Measurements from ENCODE around the gene SGO1.

Gene SGO1

DNA sequence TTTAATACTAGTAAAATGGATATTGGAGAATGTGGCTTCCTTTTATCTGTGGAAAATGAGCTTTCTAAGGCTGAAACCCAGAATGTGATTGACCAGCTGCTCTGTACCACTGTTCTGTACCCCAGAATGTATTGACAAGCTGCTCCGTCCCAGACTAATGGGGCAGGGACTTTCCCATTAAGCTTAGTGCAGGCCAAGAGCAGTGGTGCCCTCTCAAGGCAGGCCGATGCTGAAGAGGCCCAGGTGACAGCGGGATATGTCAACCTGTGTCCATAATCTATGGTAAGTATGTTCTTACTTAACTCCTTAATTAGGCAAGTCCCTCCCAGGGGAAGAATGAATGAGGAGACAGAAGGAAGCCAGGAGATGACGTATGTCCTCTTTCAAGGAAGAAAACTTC is 31.1 kb downstream of the SGO1 start:
- DNase-seq (ENCODE audit: low read depth): no peak

DNA sequence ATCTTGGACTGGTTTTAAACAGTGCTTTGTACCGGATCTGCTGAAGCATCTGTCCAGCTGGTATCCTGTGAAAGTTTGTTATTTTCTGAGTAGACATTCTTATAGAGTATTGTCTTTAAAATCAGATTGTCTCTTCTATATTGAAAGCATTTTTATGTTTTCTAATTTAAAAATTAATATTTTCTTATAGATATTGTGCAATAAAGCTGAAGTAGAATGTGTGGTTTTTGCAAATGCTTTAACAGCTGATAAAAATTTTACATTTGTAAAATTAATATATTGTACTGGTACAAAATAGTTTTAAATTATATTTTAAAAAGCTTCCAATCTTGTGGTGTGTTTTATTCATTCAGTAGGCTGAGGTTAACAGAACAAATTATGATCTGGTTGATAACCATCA is 31.9 kb downstream of the SGO1 start:
- DNase-seq (ENCODE audit: low read depth): no peak

DNA sequence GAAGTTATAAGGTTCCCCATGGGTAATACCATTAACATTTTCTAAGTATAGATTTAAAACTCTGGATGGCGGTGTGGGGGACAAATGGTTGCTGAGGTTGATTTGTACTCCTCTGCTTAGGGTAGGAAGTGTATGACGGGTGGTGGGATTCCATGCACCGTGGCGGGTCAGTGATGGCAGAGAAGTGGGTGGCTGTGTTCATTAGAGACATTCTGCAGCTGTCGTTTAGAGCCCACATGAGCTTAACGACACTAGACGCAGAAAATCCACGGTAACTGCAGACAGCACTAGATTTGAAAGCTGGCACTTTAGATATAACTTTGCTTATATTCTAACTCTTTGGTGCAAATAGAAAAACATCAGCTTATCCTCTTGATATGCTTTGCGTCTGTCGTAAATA is 37.5 kb downstream of the SGO1 start:
- no peak for DNase-seq (ENCODE audit: low read depth)

GRCh38 chr3:20147361-20147760 is 38.6 kb downstream of the SGO1 start:
- DNase-seq (ENCODE audit: low read depth): no peak

- no peak for DNase-seq (ENCODE audit: low read depth)
Observed at GRCh38 chr3:20146301-20146700, 39.7 kb downstream of the SGO1 start.

DNA sequence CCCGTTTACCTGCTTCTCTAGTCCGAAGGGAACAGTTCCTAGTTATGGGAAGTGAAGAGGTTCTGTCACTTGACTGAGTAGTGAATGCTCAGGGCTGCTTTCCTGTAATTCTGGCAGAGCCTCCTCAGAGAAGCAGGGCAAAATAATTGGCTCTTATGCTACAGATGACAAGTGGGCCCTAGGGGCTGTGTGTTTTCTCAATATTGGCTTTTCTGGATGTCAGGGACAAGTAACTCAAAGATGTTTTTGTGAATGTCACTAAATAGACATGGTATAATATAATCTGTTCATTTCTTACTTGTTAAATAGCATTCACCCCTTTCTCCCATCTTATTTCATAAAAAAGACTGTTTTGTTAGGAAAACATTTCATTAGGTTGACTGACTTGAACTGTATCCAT is 40.1 kb downstream of the SGO1 start:
- DNase-seq (ENCODE audit: low read depth): no peak

GRCh38 chr3:20143519-20143918 is 42.5 kb downstream of the SGO1 start:
- DNase-seq (ENCODE audit: low read depth): no peak

DNA sequence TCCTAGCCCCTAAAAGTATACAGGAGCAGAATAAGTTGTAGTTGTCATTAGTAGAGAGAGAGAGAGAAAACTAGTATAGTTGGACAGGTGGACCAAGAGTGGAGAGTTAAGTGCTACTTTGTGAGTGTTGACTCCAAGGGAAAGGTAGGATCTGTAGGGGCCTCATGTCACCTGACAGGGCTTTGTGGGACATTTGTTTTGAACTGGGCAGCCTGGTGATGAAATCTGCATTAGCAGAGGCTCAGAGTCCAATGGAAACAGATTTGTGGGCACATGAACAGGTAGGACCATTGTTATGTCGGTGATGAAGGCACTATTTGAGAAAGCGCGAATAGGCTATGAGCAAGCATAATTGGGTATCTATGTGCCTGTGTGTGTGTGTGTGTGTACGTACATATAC is 43.5 kb downstream of the SGO1 start:
- DNase-seq (ENCODE audit: low read depth): no peak

DNA sequence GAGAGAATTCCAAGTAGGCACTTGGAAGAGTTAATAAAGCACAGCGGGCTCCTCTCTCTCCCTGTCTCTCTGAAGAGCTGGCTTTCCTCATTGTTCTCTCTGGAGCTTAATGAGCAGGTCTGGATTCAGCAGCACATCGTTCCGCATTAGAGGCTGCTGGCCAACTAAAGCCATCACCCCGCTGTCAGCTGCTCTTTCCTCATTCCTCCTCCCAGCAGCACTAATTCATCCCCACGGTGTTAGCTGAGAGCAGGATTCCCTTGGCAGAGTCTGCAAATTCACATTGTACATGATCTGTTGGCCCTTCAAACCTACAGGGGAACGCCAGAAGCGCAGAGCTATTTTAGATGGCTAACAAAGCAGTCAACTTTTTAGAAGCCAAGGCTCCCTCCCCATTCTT is 44.2 kb downstream of the SGO1 start:
- peak; percentile 24 for DNase-seq (ENCODE audit: low read depth)

DNA sequence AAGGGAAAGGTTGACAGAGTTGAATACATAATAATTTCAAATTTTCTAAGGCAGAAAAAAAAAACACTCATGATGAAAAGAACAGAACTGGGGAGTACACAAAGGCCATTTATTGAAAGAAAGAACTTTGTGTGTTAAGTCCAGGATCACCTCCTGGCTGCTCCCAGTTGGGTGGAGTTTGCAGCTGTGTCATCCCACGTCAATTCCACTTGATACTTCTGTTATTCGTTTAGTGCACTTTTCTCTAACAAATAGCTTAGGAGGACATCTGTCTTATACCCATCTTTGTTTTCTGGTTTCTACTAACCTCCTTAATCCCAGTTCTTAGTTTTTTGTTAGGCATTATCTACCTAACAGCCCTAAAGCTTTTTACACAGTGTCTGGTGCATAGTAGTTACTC is 44.7 kb downstream of the SGO1 start:
- no peak for DNase-seq (ENCODE audit: low read depth)

- no peak for DNase-seq (ENCODE audit: low read depth)
Observed at GRCh38 chr3:20140881-20141280, 45.1 kb downstream of the SGO1 start.

GRCh38 chr3:20137647-20138046 is 48.4 kb downstream of the SGO1 start:
- no peak for DNase-seq (ENCODE audit: low read depth)

GRCh38 chr3:20136231-20136630 is 49.8 kb downstream of the SGO1 start:
- no peak for DNase-seq (ENCODE audit: low read depth)

- DNase-seq (ENCODE audit: low read depth): no peak
Observed at GRCh38 chr3:20130106-20130505, 55.9 kb downstream of the SGO1 start.

GRCh38 chr3:20128358-20128757 is 57.6 kb downstream of the SGO1 start:
- DNase-seq (ENCODE audit: low read depth): no peak

DNA sequence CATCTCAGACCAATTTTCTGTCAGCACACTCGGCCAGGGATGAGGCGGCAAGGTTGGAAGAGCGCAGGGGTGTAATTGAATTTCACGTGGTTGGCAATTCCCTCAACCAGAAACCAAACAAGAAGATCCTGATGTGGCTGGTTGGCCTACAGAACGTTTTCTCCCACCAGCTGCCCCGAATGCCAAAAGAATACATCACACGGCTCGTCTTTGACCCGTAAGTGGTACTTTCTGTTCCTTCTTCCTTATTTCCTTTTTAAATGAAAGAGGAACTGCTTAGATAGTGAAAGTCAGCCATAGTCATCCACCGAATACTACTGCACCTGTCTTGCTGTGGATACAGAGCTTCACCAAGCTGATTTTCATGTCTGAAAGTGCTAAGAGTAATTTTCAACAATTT is 60.1 kb downstream of the SGO1 start:
- no peak for DNase-seq (ENCODE audit: low read depth)

GRCh38 chr3:20125289-20125688 is 60.7 kb downstream of the SGO1 start:
- DNase-seq (ENCODE audit: low read depth): no peak

- no peak for DNase-seq (ENCODE audit: low read depth)
Observed at GRCh38 chr3:20123131-20123652, 62.8 kb downstream of the SGO1 start.

DNA sequence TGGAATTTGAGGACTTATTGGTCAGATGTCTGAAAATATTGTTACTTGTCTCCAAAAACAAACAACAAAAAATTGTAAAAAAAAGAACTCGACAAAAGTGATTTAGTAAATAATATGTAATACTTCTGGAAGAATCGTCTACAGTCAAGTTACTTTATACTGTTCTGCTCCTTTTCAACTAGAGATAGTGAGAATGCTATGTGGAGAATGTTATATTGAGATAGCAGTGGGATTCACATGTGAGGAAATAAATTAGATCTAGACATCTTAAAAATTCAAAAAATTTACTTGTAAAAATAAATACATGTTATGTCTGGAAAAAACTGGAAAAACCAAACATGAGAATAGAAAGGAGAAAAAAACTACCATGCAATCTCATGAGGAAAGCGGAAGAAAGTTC is 64.9 kb downstream of the SGO1 start:
- peak; percentile 18 for DNase-seq (ENCODE audit: low read depth)

Measured in EH (cell line).